Measurements from ENCODE around the gene FGF1. TPM values are rescaled to one million over a fixed set of nuclear protein-coding genes. Genes with fewer than 3 reads are reported as not detected.

The FGF1 gene
- total RNA-seq, 3 donors from 2014 or later (not counting 1 experiment from before 2014, with no cell fraction given), result not detected

DNA sequence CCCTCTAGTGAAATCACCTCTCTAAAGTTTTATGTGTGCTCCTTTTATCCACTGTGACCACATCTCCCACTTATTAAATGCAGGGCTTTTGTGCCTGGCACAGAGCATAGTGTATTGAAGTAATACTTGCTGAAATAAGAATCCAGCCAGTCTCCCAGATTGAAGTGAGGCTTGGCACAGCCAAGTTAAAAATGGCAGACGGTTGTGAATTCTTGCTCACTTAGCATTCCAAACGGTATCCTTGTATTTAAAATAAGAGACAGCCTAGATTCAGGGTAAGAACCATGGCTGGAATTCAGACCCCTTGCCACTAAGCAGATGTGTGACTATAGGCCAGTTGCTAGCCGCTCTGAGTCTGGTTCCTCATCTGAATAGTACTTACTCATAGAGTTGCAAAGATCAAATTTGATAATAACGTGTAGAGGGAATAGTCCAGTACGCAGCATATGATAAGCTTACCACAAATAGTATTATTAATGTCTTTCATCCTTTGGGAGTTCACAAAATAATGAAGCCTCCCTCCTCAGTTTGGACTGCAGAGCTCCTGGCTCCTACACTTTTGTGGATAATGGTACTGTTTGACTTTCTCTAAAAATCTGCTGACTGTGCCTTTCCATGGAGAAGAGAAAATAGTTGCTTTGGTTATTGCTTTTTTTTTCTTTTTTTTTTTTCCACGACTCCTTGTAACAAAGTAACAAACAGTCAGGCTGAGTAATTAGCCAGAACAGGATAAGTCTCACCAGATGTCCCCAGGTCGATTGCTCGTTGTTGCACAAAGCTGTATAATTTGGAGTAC lies 51.5 kb downstream of the FGF1 start:
- no peak for ATAC-seq
- Histone ChIP-seq H3K27ac (ENCODE audit: low read length) (no peak overlapping the region), H3K4me1 (ENCODE audit: control insufficient read depth, insufficient read depth, low read length) (no peaks in the 10 kb centered on the region), H3K4me3 (ENCODE audit: low read length) (no peak overlapping the region), H3K9me3 (ENCODE audit: control insufficient read depth, insufficient read depth, low read length) (no peaks in the 10 kb centered on the region), H3K36me3 (ENCODE audit: control insufficient read depth, insufficient read depth, low read length) (no peaks in the 10 kb centered on the region), H3K27me3 (ENCODE audit: control insufficient read depth, insufficient read depth, low read length) (peaks cover 5% of the 10 kb centered on the region)
- Mint-ChIP-seq H3K9me3 (no peaks in the 10 kb centered on the region), H3K4me3 (no peak overlapping the region), H3K4me1 (no peaks in the 10 kb centered on the region), H3K36me3 (no peaks in the 10 kb centered on the region), H3K27me3 (ENCODE audit: low read depth in 2 of 2) (peaks cover 15 to 28% of the 10 kb centered on the region in 2 donors), H3K27ac (no peak overlapping the region)
- 88% methylated on average over 5 of the region's 8 CpGs for WGBS (ENCODE audit: insufficient coverage)
- intact Hi-C loops (cut with micrococcal nuclease), result no loop called here
- no peak for DNase-seq
- TF ChIP-seq, protein P1, sequence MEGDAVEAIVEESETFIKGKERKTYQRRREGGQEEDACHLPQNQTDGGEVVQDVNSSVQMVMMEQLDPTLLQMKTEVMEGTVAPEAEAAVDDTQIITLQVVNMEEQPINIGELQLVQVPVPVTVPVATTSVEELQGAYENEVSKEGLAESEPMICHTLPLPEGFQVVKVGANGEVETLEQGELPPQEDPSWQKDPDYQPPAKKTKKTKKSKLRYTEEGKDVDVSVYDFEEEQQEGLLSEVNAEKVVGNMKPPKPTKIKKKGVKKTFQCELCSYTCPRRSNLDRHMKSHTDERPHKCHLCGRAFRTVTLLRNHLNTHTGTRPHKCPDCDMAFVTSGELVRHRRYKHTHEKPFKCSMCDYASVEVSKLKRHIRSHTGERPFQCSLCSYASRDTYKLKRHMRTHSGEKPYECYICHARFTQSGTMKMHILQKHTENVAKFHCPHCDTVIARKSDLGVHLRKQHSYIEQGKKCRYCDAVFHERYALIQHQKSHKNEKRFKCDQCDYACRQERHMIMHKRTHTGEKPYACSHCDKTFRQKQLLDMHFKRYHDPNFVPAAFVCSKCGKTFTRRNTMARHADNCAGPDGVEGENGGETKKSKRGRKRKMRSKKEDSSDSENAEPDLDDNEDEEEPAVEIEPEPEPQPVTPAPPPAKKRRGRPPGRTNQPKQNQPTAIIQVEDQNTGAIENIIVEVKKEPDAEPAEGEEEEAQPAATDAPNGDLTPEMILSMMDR (IDR thresholded peaks at IDR 0.05), result no peak

DNA sequence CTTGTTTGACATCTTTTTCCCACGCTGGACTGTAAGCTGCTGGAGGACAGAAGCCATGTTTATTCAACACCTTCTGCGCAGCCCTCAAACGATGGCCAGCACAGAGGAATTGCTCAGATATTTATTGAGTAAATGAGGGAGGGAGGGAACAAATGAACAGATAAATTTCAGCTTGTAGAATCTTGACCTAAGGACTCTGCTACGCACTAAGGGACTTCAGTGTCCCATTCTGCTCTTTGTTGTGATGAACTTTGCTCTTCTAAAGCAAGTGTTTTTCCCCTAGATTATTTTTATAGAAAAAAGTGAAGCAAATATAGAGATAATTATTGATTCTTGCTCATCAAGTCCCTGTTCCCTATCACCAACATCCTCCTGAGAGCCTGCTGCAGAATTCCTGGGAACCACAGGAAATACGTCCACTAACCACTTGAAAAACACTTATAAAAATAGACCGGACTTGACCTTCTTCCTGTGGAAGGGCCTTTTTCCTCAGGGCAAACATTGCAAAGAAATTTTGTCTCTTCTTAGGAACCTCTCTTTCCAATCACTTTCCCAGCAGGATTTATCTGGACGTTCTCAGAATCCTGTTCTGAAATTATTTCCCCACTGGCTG lies 54.9 kb downstream of the FGF1 start:
- H3K4me3 Mint-ChIP-seq, result no peak overlapping the region
- Histone ChIP-seq H3K27me3 (ENCODE audit: control insufficient read depth, insufficient read depth, low read length) (no peaks in the 10 kb centered on the region), H3K4me3 (ENCODE audit: low read length) (no peak overlapping the region), H3K9me3 (ENCODE audit: control insufficient read depth, insufficient read depth, low read length) (no peaks in the 10 kb centered on the region), H3K4me1 (ENCODE audit: control insufficient read depth, insufficient read depth, low read length) (no peaks in the 10 kb centered on the region), H3K27ac (ENCODE audit: low read length) (no peak overlapping the region), H3K36me3 (ENCODE audit: control insufficient read depth, insufficient read depth, low read length) (no peaks in the 10 kb centered on the region)
- no peak for DNase-seq
- peaks cover 3 to 21% of the 10 kb centered on the region in 2 donors for H3K27me3 Mint-ChIP-seq (ENCODE audit: low read depth in 2 of 2)
- H3K9me3 Mint-ChIP-seq, result no peaks in the 10 kb centered on the region
- no peak for ATAC-seq
- TF ChIP-seq, protein P1 (IDR thresholded peaks at IDR 0.05), result no peak
- no peaks in the 10 kb centered on the region for H3K36me3 Mint-ChIP-seq
- no peak overlapping the region for H3K27ac Mint-ChIP-seq
- intact Hi-C loops (cut with micrococcal nuclease), result no loop called here
- no peaks in the 10 kb centered on the region for H3K4me1 Mint-ChIP-seq
- WGBS (ENCODE audit: insufficient coverage), result 87% methylated on average over 4 of the region's 7 CpGs

DNA sequence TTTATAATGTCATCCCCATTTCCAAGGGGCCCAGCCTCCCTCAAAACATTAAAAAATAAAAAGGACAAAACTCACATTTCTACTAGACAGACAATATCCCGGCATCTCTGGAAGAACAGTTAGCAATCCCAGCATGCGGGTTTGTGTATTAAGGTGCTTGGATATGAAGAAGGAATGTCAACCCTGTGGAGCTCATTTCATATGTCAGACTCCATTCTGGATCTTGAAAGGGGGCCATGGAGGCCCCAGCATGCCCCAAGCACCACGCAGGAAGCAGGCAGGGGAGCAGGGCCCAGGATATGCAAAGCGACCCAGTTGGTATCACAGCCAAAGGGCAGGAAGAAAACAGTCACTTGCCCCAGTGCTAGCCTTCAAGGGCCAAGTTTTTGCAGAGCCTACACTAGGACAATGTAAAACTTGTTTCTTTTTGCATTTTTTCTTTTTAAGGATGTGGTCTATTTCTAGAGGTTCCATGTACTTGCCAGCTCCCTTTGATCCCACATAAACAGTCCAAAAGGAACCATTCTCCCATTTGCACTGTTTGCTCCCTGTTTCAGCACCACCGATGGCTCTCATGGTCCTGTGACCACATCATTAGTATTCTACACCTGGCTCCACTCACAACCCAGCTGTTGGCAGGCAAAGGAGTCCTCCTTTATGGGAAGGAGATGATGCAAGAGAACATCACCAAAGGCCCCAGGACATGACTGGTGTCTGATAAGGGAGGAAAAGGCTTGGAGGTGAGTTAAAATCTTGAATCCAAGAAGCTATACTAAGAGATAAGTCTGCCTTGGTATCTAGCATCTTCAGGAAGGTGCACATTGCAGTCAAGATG lies 58.3 kb downstream of the FGF1 start:
- ATAC-seq, result no peak
- Mint-ChIP-seq H3K27me3 (ENCODE audit: low read depth in 2 of 2) (peaks cover 4 to 32% of the 10 kb centered on the region in 2 donors), H3K27ac (no peak overlapping the region), H3K36me3 (no peaks in the 10 kb centered on the region), H3K9me3 (no peaks in the 10 kb centered on the region), H3K4me3 (no peak overlapping the region), H3K4me1 (no peaks in the 10 kb centered on the region)
- 89% methylated on average over 5 of the region's 5 CpGs for WGBS (ENCODE audit: insufficient coverage)
- Histone ChIP-seq H3K27ac (ENCODE audit: low read length) (no peak overlapping the region), H3K27me3 (ENCODE audit: control insufficient read depth, insufficient read depth, low read length) (no peaks in the 10 kb centered on the region), H3K4me3 (ENCODE audit: low read length) (no peak overlapping the region), H3K36me3 (ENCODE audit: control insufficient read depth, insufficient read depth, low read length) (no peaks in the 10 kb centered on the region), H3K9me3 (ENCODE audit: control insufficient read depth, insufficient read depth, low read length) (no peaks in the 10 kb centered on the region), H3K4me1 (ENCODE audit: control insufficient read depth, insufficient read depth, low read length) (no peaks in the 10 kb centered on the region)
- intact Hi-C loops (cut with micrococcal nuclease), result no loop called here
- TF ChIP-seq, protein P1 (IDR thresholded peaks at IDR 0.05), result no peak
- no peak for DNase-seq
